ENCODE measurements around the gene KCNH6.

The KCNH6 gene

DNA sequence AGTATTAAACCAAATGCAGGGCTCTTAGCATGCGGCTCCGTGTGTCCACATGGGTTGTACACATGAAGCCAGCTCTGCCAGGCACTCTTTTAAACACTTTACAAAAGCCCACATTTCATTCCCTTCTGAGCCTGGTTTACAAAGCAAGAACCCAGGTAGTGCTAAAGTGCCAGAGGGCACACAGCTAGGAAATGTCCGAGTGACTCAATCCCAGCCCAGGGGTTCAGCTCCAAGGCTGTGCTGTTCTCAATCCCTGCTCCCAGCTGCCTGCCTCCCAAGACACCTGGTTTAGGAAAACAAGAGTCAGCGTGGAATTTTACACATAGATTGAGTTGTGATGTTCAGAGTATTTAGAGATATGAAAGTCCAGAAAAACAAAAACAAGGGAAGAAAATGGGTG, 13.8 kb downstream of the KCNH6 start:
- DNase-seq, result no peak

DNA sequence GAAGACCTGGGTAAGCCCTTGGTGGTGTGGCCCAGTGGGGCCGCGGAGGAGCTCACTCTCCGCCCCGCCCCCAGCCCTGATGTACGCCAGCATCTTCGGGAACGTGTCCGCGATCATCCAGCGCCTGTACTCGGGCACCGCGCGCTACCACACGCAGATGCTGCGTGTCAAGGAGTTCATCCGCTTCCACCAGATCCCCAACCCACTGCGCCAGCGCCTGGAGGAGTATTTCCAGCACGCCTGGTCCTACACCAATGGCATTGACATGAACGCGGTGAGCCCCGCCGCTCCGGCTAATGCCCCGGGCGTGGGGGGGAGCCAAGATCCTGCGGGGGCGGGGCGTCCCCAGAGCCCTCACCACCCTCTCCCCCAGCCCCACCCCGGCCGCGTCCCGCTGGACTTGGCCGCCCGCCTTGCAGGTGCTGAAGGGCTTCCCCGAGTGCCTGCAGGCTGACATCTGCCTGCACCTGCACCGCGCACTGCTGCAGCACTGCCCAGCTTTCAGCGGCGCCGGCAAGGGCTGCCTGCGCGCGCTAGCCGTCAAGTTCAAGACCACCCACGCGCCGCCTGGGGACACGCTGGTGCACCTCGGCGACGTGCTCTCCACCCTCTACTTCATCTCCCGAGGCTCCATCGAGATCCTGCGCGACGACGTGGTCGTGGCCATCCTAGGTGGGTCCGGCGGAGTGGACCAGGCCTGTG, 15.0 kb downstream of the KCNH6 start:
- DNase-seq, result peak in 1 of 2 donors; percentile 27

DNA sequence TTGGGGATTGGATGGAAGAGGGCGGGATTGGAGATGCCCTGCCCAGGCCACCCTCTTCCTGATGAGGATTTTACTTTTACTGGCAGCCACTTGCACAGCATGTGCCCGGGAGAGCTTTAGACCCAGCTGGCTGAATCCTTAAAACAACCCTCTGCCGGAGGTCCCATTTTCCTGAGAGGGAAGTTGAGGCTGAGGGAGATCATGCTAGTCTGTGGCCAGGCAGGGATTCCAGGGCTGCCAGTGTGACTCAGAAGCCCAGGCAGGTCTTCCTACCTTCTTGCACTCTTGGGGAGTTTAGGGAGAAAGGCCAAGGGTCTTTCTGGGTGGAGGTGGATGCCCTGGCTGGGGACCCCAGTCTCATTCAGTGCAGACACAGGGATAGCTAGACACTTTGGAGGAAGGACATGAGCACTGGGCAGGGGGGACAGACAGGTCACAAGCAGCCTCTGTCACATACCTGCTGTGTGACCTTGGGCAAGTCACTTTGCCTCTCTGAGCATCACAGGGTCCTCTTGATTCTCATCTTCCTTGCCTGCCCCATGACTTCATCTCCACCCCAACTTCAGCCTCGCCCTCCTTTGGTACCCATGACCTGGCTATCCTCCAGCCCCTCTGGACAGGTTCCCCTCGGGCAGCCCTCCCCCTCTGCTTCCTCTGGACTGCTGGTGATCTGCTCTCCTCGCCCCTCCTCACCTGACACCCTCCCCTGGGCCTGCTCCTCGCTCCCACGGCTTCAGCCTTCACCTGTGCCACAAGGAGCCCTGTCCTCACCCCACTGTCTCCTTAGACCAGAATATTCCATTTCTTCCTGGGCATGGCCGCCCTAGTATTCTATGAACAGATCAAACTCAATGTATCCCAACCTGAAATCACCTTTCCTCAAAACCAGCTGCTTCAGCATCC, 15.8 kb downstream of the KCNH6 start:
- DNase-seq, result no peak

DNA sequence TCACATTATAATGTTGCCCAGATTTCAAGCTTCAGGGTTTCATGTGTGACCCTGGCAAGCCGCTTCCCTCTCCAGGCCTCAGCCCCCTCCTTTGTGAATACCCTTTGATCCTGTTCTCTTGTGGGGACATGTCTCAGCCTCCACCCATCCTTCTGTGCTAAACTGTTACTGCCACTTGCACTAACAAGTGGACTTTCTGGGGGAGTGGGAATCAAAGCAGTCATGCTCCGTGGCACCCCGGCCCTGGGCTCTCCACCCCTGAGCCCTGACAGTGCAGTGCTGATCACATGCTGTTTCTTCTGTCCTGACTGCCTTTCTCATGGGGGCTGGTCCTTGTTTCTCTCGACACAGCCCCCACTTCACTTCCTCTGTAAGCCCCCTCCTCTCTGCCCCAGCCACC, 17.4 kb downstream of the KCNH6 start:
- DNase-seq, result no peak

DNA sequence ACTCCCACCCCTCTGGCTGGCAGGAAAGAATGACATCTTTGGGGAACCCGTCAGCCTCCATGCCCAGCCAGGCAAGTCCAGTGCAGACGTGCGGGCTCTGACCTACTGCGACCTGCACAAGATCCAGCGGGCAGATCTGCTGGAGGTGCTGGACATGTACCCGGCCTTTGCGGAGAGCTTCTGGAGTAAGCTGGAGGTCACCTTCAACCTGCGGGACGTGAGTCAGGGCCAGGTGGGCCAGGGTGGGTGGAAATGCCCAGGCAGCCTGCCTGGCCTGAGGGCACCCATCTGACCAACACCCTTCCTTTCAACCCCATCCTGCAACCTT, 19.0 kb downstream of the KCNH6 start:
- no peak for DNase-seq

DNA sequence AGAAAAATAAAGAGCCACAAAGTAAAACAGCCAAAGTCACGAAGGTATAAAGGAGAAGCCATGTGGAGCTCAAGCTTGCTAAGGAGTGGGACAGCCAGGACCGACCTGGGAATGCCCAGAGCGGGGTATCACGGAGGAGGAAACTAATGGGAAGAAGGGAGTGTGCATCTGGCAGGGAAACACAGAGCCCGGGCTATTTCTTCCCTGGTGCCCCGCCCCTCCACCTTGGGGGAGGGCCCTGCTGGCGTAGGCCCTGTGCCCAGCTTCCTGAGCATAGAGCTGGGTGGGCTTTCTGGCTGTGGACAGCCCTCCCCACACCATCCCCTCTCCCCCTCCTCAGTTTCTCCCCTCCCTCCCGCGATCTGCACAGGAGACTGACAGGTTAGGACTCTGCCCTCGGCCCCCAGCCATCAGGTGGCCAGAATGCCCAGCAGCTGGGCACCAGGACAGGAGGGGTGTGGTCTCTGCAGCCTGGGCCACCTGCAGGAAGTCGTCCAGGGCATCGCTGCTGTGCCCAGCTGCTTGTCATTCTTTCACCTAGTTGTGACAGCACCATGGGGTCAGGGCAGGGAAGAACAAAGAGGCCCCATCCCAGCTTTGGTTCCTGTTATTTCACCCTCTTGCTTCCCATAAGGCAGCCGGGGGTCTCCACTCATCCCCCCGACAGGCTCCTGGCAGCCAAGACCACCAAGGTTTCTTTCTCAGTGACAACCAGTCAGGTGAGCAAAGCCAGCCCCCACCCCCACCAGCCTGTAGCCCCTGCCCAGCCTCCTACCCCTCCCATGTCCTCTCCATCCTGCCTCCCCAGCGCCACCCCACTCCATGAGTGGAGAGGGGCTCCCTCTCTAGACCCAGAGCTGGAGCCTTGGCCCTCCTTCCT, 20.0 kb downstream of the KCNH6 start:
- DNase-seq, result no peak

DNA sequence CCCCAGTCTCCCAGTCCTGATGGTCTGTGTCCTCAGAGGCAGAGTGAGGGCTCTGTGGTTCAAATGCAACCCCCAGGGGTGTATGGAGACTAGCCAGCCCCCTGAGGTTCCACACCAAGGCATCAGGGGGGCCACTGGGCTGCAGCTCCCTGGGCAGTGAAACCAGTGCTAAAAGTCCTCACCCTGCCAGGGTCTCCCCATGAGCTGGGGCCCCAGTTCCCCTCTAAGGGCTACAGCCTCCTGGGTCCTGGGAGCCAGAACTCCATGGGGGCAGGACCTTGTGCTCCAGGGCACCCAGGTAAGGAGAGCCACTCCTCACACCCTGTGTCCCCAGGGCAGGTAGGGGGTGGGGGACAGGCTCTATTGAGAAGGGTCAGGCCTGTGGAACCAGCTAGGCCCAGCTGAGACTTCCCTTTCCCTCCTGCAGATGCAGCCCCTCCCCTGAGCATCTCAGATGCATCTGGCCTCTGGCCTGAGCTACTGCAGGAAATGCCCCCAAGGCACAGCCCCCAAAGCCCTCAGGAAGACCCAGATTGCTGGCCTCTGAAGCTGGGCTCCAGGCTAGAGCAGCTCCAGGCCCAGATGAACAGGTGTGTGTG, 20.8 kb downstream of the KCNH6 start:
- DNase-seq, result no peak

DNA sequence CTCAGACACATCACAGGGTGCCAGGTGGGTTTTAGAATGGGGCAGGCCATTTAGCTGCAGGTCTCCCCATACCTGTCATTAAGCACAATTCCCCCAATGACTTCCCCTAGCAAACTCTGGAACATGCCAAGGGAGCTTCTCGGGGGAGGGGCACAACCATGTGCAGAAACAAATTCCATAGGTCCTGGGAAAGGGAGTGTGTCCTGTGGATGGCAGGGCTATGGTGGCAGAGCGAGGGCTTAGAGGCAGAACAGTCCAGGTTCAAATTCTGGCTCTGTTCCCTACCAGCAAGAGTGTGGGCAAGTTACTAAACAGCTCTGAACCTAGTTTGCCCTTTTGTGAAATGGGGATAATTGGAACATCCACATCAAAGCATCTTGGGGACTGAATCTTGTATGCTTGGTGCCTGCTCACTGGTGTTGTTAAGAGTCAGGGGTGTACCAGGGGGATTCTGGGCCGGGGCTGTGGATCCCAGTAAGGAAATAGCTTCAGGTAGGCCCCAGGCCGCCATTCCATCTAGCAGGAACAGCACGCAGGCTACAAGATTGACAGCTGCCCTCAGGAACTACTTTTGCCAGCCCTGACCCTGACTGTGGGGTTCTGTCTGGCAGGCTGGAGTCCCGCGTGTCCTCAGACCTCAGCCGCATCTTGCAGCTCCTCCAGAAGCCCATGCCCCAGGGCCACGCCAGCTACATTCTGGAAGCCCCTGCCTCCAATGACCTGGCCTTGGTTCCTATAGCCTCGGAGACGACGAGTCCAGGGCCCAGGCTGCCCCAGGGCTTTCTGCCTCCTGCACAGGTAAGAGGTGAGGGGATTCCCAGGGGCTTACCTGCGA, 21.5 kb downstream of the KCNH6 start:
- DNase-seq, result no peak

DNA sequence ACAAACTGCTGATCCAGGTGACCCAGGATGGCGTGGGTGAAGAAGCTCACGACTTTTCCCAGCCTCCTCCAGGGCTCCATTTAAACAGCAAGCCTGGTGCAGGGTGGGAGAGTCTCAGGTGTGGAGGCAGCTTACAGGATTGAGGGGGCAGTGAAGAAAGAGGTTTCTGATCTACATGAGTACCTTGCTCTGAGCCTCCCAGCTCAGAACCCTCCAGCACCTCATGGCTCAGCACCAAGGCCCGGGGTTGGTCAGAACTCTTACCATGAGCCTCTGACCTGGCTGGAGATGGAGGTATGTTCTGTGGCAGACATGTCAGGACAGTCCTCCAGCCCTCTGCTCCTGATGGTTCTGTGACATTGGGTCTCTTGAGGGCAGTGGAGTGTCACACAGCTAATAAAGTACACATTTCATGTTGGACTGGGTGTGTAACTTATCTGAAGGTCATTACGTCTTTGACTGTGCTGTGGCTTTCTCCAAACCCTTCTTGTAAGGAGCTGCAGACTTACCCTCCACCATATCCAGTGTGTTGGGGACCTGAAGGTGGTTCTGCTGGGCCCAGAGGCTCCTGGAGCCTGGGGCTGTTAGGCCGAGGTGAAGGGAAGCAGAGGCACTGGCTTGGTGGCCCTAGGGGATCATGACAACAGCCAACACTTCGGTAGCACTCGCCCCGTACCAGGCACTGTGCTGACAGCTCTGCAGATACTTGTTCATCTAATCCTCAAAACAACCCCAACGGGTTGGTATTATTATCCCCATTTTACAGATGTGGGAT, 23.3 kb downstream of the KCNH6 start:
- no peak for DNase-seq

DNA sequence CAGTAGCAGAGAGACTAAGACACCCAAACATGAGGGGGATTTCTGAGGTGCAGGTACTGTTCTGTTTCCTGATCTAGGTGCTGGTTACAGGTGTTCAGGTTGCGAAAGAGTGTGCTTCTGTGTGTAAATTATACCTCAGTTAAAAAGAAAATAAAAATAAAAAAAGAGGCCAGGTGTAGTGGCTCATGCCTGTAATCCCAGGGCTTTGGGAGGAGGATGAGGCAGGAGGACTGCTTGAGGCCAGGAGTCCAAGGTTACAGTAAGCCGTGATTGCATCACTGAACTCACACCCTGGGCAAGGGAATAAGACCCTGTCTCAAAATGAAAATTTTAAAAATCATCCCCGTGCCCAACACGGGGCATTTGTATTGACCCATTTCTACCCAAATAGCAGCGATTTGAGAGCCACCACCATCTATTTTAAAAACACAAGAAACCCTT, 23.9 kb downstream of the KCNH6 start:
- DNase-seq, result no peak

DNA sequence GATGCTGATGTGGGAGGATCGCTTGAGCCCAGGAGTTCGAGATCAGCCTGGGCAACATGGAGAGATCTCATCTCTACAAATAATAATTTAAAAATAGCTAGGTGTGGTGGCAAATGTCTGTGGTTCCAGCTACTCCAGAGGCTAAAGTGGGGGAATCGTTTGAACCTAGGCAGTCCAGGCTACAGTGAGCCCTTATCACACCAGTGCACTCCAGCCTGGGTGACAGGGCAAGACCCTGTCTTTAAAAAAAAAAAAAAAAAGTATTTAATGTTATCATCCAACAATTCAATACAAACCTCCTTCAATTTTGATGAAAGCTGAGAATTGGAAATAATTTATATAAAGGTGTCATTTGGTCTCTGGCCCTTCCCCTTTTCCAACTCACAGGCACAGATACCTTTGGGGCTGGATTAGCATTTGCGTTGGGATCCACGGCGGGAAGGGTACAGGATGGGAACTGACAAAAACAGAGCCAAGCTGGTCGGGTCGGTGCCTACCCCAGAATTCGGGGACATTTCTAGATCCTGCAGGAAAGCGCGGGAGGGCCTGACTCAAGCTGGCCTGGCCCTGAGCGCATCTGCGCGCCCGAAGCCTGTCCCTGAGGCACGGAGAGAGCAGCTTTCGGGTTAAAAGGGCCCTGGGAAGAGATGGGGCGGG, 26.3 kb downstream of the KCNH6 start:
- DNase-seq, result no peak

DNA sequence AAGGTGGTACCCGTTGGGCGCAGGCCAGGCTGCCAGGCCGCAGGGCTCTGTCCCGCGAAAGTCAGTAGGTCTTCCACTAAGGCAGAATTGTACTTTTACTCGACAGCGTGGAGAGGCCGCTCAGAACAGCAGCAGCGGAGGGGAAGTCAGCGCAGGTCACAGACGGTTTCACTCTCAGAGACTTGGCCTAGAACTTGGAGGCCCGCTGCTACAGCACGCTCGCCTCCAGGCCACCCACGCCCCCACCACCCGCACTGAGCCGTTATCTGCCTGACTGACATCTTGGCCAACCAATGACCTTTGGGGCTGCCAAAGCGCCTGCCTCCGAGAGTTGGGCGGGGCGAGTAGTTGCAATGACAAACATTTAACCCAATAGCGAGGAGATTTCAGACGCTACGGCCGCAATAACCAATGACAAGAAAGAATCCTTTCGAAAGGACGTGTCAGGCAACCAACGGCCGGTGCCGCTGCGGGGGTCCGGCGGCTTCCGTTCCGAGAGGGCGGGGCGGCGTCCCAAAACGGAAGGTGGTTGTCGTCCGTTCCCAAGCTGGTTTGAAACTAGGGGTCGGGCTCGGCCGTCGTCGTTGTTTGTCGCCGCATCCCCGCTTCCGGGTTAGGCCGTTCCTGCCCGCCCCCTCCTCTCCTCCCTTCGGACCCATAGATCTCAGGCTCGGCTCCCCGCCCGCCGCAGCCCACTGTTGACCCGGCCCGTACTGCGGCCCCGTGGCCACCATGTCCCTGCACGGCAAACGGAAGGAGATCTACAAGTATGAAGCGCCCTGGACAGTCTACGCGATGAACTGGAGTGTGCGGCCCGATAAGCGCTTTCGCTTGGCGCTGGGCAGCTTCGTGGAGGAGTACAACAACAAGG, 27.0 kb downstream of the KCNH6 start, which contains the start of gene DCAF7:
TSS of gene DCAF7 (plus strand) at position 532 of the 871 bp plus-strand sequence. CDS start at position 733, 201 bp downstream.
- DNase-seq, result peak; percentile 99 to 100

DNA sequence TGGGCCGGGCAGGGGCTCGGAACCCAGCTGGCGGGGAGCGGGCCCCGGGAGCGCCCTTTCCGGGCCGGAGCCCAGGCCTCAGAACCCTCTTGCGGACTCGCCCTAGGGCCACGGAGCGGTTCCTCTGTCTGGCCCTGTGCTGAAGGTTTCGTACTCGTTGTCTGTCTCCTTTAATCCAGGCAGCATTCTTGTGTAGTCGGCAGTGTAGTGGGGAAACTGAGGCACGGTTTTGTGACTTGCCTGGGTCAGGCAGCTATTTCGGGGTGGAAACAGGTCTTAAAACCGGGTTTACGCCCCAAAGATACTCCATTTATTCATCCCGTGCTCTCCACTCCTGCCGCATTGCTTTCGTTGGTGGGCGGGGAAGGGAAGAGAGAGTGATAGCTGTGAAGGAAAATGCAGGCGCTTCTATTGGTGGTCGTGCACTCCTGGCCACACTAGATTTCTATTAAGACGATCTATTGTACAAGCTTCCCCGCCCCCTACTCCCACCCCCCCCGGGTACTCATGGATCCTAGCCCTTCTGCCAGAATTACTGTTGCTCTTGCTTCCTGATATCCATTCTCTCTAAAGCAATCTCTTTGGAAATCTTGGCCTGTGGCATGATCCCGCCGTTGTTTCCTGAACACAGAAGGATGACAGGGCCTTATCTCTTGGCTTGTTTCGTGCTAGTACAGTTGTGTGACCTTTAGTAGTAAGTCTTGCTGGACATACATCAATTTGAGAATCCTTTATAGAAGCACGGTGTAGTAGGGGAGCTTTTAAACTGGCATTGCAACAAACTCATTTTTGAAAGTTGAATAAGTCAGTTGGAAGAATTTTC, 27.9 kb downstream of the KCNH6 start:
- DNase-seq, result peak; percentile 21 to 25

DNA sequence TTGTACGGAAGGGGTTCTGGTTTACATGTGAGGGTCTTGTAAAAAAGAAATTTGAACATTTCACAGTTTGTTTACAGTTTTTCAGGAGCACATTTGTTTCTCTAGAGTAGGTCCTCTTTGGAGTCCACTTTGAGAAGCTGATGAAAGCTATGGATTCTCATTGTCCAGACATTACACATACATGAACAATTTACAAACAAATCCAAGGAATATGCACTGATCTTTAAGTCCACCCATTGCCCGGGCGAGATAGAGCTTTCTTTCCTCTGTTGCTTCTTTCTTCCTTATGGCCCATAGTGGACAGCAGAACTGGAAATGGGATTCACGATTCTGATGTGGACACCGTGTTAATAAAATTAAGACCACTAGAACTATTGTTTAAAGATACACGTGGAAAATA, 29.1 kb downstream of the KCNH6 start:
- DNase-seq, result no peak

DNA sequence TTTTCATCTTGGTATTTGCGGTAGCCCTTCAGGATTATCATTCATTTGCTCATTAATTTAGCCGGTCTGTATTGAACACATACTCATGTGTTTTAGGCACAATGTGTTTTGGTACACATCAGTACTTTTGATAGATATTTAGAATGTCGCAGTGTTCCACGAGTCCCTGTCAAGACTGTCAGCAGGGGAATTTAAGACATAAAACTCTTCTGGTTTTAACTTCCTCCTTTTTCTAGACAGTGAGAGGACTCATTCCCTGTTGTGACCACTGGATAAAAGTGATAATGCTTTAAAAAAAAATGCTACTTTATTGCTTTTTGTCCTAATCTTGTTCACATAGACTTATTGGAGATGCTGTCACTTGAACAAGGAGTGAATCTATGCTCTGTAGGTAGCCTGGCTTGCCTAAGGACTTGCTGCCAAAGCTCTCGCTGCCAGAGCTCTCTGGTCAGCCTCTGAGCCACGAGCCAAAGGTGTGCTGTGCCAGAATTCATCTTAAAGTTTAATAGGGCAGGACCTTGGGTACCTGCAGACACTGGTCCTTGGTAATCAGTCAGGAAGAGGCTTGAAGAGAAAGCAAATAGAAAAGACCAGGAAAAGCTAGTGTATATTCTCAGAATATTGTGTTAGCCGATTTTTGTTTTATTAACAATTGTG, 32.5 kb downstream of the KCNH6 start:
- no peak for DNase-seq

DNA sequence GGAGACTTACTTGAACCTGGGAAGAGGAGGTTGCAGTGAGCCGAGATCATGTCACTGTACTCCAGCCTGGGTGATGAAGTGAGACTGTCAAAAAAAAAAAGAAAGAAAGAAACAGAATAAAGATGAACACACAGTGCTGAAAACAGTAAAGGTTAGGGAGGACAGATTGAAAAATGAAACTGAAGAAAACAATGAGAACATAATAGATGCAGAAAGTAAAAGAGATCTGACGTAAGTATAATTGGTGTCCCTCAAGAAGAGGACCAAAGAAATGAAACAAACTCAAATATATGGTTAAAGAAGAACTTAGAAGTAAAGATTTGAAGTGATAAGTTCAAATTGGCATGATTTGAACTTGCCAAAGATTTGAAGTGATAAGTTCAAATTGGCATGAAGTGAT, 34.3 kb downstream of the KCNH6 start:
- no peak for DNase-seq

DNA sequence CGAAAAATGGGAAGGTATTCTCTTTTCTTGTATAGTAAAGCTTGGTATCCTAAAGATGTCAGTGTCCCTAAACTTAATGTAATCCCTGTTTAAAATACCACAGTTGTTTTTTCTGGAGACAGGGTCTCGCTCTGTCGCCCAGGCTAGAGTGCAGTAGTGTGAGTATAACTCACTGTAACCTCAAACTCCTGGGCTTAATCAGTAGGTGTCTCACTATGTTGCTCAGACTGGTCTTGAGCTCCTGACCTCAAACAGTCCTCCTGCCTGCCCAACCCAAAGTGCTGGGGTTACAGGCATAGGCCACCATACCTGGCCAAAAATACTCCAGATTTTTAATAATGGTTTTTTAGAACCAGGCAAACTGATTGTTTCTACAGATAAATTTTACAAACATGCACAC, 35.3 kb downstream of the KCNH6 start:
- no peak for DNase-seq

DNA sequence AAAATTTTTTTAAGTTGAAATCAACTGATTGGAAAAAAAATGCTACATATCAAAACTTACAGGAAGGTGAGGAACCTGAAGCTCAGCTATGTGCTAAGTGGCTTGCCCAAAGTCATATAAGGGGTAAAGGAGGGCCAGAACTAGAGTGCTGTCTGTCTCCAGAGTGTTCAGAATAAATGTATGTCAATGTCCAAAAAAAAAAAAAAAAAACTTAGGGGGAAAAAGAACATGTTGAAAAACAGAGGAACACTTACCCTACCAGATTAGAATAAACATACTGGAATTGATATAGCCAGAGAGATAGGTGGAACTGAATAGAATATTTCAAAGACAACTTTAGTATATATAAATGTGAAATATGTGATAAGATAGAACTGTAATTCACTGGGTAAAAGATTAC, 38.7 kb downstream of the KCNH6 start:
- no peak for DNase-seq
